NCI-H128 (cell line): Measurements from ENCODE around the gene MORF4L2.
"Not testable (repeated sequence)": the region's sequence is repeated elsewhere in the genome, so short reads cannot be mapped to it uniquely, and the experiment has no call there.

Source experiments
- DNase-seq: peaks from one replicate; lab custom pipeline; 2025; ENCODE audit not compliant: unreplicated experiment; lab: John Stamatoyannopoulos, UW

MORF4L2 gene

DNA sequence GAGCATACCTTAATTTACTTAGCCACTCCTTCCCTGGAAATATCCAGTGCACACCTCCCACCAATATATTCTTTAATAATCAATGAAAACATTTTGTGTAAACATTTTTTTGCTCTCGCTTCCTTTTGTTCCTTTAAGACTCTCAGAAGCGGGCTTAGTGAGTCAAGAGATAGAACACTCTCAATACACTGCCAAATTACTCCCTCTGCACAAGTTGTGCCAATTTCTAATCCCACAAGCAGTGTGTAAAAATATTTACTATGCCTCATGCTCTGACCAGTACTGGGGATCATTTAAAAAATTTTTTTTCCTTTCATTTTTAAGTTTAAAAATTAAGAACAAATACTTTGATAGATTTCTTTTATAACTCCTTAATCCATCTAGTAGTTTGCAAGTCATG lies 5.1 kb downstream of the MORF4L2 start:
- no peak for DNase-seq

DNA sequence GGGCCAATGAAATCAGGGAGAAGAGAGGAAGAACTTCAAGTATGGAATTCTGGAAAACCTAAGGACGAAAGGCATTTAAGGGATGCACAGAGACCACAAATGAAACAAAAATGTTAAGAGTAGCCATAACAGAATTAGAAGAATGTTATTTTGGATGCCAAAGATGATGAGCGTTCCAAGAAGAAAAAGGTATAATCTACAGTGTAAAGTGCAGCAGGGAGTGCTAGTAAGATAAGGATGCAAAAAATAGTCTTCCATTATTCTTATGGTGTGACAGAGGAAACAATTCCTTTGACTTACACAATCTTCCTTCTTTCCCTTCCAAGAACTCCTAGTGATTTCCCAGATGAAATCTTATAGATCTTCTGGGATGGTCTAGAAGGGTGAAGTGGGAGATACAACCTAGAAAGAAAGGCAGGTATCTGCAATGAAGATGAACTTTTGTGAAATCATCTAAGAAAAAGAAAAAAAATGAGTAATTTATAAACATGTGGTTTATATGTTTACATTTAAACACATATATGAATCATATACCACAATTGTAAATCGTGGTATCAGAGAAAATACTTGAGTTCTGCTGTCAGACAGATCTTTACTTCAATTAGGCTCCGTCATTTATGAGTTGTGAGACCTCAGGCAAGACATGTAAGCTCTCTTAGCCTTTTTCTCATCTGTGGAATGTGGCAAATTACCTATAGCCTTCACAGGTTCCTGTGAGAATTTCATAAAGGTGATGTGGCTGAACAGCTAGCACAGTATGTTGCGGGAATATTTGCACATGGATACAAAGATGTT lies 8.1 kb downstream of the MORF4L2 start:
- DNase-seq, result no peak

DNA sequence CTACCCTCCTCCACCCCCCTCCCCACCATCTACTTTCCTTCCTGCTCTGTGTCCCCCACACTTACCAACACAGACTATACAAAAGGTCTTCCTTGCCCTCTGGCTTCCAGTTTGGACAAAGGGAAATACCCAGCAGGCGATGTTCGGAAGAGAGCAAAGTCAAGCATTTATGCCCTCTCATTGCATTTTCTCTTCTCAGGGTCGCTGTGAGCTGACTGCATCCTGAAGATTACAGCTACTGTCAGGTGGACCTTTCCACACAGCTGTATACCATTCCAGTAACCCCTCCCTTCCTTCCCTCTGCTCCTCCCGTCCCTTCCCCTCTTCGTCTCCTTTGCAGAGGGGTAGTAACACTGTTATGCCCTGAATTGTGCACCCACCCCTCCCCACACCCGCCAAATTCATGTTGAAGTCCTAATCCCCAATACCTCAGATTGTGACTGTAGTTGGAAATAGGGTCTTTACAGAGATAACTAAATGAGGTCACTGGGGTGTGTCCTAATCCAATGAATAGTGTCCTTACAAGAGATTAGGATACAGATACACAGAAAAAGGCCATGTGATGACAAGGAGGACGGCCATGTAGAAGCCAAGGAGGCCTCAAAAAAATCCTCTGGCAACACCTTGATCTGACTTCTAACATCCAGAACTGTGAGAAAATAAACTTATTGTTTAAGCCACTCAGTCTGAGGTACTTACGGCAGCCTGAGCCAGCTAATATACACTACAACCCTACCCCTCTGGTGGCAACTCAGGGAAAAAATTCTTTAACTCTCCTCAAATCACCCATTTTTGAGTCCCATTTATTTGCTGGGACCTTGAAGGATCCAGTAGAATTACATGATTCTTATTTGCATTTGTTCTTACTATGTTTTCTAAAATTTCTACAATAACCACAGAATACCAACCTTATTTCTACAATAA lies 11.7 kb downstream of the MORF4L2 start:
- DNase-seq, result no peak

DNA sequence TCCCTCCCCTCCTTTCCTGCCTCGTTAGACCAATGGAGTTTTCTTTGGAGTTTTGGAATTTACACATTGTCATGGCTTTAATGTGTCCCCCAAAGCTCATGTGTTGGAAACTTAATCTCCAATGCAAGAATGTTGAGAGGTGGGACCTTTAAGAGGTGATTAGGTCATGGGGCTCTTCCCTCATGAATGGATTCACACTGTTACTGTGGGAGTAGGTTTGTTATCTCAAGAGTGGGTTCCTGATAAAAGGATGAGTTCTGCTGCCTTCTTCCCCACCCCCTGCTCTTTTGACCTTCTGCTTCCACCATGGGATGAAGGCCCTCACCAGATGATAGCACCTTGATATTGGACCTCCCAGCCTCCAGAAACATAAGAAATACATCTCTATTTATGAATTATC lies 16.8 kb downstream of the MORF4L2 start:
- no peak for DNase-seq

DNA sequence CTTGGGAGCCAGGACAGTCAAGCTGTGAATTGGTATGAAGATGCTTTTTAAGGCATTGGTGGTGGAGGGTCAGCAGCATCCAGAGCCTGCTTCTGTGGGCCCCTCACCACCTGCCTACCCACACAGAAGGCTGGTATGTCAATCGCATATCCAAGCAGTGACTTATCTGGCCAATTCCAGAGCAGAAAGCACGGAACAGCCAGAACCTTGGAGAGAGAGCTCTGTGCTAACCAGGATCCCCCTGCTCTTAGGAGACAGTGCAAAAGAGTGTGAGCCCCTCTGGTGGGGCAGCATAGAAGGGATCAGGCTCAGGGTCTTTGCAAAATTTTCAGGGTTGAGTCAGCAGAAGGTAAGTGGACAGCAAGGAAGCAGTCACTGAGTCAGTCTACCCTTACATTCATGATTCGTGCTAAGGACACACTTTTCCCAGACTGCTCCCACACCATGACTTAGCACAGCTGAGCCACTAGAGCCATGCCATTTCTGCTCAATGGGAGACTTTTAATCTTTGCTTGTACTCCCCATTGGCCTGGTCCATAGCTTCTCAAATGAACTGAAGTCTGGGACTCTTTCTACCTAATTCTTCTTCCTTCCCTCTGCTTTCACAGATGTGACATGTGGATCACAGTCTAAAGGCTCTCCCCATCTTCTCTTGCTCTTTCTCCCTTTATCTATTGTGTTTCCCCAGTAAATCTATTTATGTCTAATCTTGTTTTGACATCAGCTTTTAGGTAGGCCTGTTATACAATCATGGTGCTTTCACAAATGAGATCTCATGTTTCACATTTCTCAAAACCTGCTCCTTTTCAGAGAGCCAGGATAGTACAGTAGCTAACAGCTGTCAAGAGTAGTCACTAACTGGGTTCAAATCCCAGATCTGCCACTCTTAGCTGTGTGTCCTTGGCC lies 20.0 kb downstream of the MORF4L2 start:
- DNase-seq, result no peak

DNA sequence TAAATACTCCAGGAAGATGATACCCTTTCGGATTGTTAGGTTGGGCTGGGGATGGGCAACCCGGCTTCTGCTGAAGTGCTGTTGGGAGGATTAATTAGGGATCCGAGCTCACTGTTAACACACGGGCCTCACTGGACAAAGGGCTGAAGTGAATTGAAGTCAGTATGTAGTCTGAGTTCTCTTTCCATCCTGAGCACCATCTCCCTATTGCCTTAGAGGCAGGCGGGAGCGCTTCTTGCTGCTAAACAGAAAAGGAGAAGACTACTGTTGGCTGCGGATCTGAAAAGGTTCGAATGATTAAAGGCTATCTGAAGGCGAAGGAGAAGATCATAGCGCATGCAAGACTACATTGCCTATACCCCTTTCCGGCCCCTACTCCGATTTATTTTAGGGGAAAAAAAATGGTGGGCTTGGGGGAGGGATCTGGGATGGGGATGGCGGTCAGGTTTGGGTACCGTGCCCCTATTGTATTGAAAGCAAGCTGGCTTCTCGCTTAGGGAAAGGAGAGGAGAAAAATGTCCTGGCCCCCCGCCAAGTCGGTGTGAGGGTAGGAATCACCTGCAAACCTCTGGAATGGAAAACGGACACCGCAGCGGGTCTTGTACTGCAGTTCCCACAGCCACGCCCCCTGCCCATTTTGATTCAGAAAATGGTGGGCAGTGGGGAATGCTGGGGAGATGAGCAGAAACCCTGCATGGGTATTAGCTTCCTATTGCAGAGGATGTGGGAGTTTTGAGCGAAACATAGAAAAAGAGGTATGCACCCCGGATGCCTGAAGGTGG lies 22.3 kb downstream of the MORF4L2 start:
- DNase-seq, result no peak

DNA sequence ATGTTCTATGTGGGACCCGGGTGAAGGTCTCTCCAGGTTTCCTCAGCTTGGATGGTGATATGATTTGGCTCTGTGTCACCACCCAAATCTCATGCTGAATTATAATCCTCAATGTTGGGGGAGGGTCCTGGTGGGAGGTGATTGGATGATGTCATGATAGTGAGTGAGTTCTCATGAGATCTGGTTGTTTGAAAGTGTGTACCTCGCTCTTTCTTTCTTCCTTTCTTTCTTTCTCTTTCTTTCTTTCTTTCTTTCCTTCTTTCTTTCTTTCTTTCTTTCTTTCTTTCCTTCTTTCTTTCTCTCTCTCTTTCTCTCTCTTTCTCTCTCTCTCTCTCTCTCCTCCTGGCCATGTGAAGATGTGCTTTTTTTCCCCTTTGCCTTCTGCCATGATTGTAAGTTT lies 27.0 kb downstream of the MORF4L2 start:
- not testable (repeated sequence) for DNase-seq

DNA sequence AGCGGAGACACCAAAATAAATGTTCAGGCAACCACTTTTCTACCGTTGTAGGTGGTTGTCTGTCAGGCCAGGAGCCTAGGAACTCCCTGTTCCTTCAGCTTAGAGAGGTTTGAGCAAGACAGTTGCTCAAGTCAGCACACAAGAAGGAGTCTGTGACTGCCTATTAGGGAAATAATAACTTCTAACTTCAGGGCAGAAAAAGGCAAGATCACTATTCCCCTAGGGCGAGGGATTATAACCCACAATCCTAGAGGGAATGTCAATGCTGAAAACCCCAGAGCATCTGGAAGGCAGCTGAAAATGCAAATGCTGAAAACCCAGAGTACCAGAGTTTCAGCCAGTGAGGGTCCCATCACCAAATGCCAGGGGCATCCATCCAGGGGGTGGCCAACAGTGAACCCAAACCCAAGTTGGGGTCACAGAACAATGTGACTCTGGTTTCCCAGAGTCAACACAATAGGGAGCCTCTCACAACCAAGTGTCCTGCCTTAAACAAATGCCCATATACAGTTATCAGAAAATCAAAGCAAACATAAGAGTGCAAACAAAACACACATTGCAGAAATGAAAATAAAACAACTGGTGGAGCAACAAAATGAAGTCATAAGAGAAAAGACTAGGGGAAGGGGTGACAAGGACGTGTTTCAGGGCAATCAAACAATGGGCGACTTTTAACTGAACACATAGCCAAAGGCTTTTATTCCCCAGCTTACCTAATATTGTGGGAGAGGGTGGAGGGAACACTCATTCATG lies 27.6 kb downstream of the MORF4L2 start:
- DNase-seq, result no peak

DNA sequence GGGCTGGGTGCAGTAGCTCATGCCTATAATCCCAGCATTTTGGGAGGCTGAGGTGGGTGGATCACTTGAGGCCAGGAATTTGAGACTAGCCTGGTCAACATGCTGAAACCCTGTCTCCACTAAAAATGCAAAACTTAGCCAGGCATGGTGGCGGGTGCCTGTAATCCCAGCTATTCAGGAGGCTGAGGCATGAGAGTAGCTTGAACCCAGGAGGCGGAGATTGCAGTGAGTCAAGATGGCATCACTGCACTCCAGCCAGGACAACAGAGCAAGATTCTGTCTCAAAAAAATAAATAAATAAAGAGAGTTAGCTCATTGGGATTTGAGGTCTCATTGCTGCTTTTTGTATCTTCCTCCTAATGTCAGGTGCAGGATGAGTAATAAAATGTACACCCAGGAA lies 29.4 kb downstream of the MORF4L2 start:
- DNase-seq, result not testable (repeated sequence)

DNA sequence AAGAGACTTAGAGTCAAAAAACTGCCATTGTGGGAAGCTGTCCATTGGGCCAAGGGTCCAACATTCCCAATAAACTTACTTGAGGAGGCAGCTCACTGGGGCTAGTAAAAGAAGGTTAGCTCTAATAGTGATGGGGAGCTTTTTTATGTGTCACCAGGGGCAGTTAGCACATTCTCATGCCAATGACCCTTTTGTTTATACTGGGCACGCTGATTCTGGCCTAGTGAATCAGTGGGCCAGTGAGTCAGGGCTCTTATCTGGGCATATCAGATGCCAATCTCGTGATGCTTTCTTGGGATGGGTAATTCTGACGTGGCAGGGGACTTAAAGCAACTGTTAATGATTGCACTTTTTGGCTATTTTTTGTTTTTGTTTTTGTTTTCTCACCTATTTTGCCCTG lies 29.9 kb downstream of the MORF4L2 start:
- no peak for DNase-seq

DNA sequence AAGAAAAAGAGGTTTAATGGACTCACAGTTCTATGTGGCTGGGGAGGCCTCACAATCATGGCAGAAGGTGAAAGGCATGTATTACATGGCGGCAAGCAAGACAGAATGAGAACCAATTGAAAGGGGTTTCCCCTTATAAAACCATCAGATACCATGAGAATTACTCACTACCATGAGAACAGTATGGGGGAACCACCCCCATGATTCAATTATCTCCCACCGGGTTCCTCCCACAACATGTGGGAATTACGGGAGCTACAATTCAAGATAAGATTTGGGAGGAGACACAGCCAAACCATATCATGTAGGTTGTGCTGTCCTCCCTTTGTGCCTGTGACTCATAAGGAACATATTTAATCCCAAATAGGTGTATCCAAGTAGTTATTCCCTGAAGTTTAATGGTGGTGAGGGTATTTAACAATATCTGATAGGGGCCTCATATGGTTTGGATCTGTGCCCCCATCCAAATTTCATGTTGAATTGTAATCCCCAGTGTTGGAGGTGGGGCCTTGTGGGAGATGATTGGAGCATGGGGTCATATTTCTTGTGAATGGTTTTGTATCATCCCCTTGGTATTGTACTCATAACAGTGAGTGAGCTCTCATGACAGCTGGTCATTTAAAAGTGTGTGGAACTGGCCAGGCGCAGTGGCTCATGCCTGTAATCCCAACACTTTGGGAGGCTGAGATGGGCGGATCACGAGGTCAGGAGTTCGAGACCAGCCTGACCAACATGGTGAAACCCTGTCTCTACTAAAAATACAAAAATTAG lies 31.1 kb downstream of the MORF4L2 start:
- not testable (repeated sequence) for DNase-seq

DNA sequence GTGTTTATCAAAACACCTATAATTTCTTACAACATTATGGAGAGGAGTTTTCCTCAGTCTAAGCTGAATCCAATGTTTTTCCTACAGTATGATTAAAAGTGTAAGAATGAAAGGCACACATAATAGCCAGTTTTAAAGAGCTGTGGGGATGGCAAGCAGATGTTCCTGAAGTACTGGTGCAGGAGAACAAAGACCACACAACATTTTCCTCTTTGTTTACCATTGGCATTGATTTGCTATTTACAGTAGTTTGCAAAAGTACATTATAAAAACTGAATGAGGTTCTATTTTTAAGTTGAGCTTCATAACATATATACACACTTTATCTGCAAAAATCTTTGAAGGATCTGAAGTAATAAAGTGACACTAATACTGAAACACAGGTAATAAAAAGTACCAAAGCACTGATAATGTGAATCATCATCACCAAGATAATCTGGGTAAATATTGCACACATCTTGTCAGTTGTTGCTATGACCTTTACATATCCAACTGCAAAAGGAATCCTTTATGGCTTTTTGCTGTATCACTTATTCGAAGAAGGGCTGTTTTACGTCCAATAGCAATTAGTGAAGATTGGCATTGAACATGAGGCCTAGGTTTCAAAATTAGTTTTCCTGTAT lies 35.2 kb downstream of the MORF4L2 start:
- no peak for DNase-seq

DNA sequence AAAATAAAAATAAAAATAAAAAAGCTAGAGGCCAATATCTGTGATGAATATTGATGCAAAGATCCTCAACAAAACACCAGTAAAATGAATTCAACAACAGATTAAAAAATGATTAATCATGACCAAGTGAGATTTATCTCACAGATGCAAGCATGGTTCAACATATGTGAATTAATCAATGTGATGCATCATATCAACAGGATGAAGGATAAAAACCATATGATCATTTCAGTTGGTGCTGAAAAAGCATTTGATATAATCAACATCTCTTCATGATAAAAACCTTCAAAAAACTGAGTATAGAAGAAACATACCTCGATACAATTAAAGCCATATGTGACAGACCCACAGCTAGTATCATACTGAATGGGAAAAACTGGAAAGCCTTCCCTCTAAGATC lies 38.9 kb downstream of the MORF4L2 start:
- DNase-seq, result no peak

DNA sequence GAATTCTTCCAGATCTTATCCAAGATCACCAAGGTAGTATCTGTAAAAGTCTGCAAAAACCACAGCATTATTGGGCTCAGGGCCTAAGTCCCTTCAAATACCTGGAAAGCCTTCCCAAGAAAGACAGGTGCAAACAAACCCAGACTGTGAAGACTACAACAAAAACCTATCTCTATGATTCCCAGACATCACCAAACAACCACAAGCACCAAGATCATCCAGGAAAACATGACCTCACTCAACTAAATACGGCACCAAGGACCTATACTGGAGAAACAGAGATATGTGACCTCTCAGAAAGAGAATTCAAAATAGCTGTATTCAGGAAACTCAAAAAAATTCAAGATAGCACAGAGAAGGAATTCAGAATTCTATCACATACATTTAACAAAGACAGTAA lies 42.4 kb downstream of the MORF4L2 start:
- no peak for DNase-seq

DNA sequence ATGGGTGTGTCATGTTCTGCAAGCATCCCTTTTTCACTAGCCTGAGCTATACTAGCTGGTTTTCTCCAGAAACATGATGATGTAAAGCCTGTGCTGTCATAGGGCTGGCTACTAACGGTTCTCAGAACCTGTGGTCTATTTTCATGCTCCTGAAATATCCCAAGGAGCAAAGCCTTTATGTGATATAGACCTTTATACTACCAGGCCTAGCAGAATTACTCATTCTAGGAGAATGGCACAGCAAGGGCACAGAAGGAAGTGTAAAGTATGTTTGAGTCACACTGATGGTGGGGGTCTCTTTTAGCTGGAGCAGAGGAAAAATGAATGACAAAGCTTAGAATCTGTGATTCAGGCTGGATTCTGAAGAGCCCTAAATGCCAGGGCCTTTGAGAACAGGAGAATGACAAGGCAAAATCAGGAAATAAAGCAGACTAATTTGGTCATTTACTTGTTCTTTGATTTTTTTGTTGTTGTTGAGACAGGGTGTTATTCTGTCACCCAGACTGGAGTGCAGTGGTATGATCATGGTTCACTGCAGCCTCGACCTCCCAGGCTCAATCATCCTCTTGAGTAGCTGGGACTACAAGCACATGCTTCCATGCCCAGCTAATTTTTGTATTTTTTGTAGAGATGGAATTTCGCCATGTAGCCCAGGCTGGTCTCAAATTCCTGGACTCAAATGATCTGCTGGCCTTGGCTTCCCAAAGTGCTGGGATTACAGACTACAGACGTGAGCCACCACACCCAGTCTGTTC lies 45.9 kb downstream of the MORF4L2 start:
- DNase-seq, result no peak

DNA sequence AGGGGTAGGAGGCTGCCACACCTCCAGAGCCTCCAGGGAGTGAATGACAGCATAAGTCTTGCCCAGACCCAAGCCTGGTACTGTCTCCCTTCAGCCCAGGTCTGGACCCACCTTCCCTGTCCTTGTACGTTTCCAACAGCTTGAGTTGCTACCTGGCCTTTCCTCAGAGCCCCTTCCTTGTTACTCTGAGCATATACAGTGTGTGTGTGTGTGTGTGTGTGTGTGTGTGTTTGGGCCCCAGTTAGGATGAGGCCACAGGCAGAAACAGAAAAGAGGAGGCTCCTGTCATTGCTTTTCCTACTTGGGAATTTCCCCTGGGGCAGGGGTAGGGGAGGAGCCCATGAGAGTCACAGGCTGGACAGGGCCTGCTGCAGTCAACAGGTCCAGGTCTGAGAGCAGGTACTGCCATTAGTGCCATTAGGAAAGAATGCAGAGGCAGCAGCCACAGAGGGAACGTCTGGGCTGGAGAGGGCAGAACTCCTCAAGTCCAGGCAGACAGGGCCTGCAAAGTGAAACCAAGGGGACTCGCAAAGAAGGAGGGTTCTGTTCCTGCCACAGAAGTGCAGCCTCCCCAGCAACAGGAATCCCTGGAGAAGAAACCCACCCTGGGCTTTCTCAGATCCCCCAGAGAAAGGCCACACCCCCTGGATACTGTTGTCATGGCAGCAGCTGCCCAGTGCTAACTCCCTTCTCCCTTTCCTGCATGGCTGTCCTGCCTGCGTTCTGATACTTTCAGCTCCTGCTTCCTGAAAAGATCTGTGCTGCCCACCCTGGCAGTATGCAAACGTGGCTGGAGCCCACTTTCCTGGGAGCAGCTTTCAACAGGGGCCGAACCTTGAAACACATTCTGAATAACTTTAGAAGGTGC lies 47.8 kb downstream of the MORF4L2 start:
- peak; percentile 7 for DNase-seq
